ENCODE measurements around the gene CDH13. TPM values are rescaled to one million over a fixed set of nuclear protein-coding genes. Genes with fewer than 3 reads are reported as not detected.

Gene CDH13
- total RNA-seq, 1 donor, result under 0.01 TPM

GRCh38 chr16:82649766-82650165 is 23.0 kb downstream of the CDH13 start:
- DNase-seq (ENCODE audit: low read depth in 2 of 3, low spot score in 2 of 3), result no peak

- DNase-seq (ENCODE audit: low read depth in 2 of 3, low spot score in 2 of 3), result no peak
These were observed 24.0 kb downstream of the CDH13 start for GRCh38 chr16:82650804-82651203.

GRCh38 chr16:82651921-82652601 is 25.3 kb downstream of the CDH13 start:
- DNase-seq (ENCODE audit: low read depth in 2 of 3, low spot score in 2 of 3), result no peak

- DNase-seq (ENCODE audit: low read depth in 2 of 3, low spot score in 2 of 3), result no peak
These were observed 26.1 kb downstream of the CDH13 start for GRCh38 chr16:82652826-82653225.

GRCh38 chr16:82653550-82654511 is 27.1 kb downstream of the CDH13 start:
- DNase-seq (ENCODE audit: low read depth in 2 of 3, low spot score in 2 of 3), result peak; percentile 10 to 36 (median 26)

GRCh38 chr16:82655072-82655714 is 28.4 kb downstream of the CDH13 start:
- DNase-seq (ENCODE audit: low read depth in 2 of 3, low spot score in 2 of 3), result peak; percentile 10 to 47 (median 35)

- no peak for DNase-seq (ENCODE audit: low read depth in 2 of 3, low spot score in 2 of 3)
These were observed 29.1 kb downstream of the CDH13 start for GRCh38 chr16:82655720-82656490.

- DNase-seq (ENCODE audit: low read depth in 2 of 3, low spot score in 2 of 3), result no peak
These were observed 30.5 kb downstream of the CDH13 start for GRCh38 chr16:82657239-82657638.

- DNase-seq (ENCODE audit: low read depth in 2 of 3, low spot score in 2 of 3), result no peak
These were observed 31.0 kb downstream of the CDH13 start for GRCh38 chr16:82657786-82658185.

GRCh38 chr16:82658796-82659195 is 32.0 kb downstream of the CDH13 start:
- no peak for DNase-seq (ENCODE audit: low read depth in 2 of 3, low spot score in 2 of 3)

- DNase-seq (ENCODE audit: low read depth in 2 of 3, low spot score in 2 of 3), result no peak
These were observed 33.4 kb downstream of the CDH13 start for GRCh38 chr16:82660075-82660645.

GRCh38 chr16:82660966-82661365 is 34.2 kb downstream of the CDH13 start:
- no peak for DNase-seq (ENCODE audit: low read depth in 2 of 3, low spot score in 2 of 3)

GRCh38 chr16:82664181-82664580 is 37.4 kb downstream of the CDH13 start:
- no peak for DNase-seq (ENCODE audit: low read depth in 2 of 3, low spot score in 2 of 3)

GRCh38 chr16:82665025-82665424 is 38.3 kb downstream of the CDH13 start:
- no peak for DNase-seq (ENCODE audit: low read depth in 2 of 3, low spot score in 2 of 3)

- DNase-seq (ENCODE audit: low read depth in 2 of 3, low spot score in 2 of 3), result no peak
These were observed 40.7 kb downstream of the CDH13 start for GRCh38 chr16:82667437-82667836.

GRCh38 chr16:82668094-82668493 is 41.3 kb downstream of the CDH13 start:
- no peak for DNase-seq (ENCODE audit: low read depth in 2 of 3, low spot score in 2 of 3)

GRCh38 chr16:82671741-82672140 is 45.0 kb downstream of the CDH13 start:
- no peak for DNase-seq (ENCODE audit: low read depth in 2 of 3, low spot score in 2 of 3)

- no peak for DNase-seq (ENCODE audit: low read depth in 2 of 3, low spot score in 2 of 3)
These were observed 45.9 kb downstream of the CDH13 start for GRCh38 chr16:82672676-82673075.

- DNase-seq (ENCODE audit: low read depth in 2 of 3, low spot score in 2 of 3), result no peak
These were observed 48.5 kb downstream of the CDH13 start for GRCh38 chr16:82675300-82675699.

GRCh38 chr16:82681592-82681991 is 54.8 kb downstream of the CDH13 start:
- DNase-seq (ENCODE audit: low read depth in 2 of 3, low spot score in 2 of 3), result no peak

Measured in hematopoietic multipotent progenitor cell (in vitro differentiated cells).